GM12874 (cell line): ENCODE results near the gene ERC2.

ENCODE experiments used
- TF ChIP-seq, protein P1 (sequence below): IDR thresholded peaks from 2 replicates; pipeline ENCODE4 v1.5.1; 2011; ENCODE audit warnings: low read depth, mild to moderate bottlenecking, control low read depth, low read length, moderate library complexity; ENCODE audit not compliant: insufficient read depth

Gene ERC2

DNA sequence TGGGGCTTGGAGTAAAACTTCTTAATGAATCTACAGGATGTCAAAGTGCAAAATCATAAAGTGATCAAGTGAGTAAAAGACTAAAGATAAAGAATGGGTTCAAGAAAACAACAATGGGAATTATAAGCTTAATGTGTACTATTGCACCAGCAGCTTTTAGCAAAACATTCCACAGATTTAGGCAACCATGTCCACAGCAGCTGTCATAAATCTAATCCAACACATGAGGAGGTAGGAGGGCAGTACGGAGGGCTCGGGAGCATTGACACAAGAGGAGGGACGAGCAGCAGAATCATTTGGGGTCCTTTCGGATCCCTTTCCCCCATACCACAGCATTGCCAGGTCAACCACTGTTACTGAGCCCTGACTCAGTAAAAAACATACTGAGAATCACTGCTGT, 516.9 kb downstream of the ERC2 start:
- TF ChIP-seq, protein P1, sequence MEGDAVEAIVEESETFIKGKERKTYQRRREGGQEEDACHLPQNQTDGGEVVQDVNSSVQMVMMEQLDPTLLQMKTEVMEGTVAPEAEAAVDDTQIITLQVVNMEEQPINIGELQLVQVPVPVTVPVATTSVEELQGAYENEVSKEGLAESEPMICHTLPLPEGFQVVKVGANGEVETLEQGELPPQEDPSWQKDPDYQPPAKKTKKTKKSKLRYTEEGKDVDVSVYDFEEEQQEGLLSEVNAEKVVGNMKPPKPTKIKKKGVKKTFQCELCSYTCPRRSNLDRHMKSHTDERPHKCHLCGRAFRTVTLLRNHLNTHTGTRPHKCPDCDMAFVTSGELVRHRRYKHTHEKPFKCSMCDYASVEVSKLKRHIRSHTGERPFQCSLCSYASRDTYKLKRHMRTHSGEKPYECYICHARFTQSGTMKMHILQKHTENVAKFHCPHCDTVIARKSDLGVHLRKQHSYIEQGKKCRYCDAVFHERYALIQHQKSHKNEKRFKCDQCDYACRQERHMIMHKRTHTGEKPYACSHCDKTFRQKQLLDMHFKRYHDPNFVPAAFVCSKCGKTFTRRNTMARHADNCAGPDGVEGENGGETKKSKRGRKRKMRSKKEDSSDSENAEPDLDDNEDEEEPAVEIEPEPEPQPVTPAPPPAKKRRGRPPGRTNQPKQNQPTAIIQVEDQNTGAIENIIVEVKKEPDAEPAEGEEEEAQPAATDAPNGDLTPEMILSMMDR: no peak

DNA sequence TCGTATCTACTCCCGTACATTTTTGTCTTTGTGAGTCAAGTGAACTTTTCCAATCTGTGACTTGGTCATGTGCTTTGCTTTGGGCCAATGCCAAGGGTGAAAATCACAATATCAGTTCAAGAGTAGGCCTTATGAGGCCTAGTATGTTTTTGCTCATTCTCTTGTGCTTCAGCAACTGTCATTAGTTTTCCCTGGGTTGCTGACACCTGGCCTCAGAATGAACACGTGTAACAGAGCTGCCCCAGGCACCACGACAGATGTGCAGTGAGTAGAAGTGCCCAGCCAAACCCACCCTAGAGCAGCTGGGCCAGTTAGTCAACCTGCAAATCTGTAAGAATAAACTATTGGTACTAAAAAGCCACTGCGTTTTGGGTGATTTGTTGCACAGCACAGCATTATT, 520.9 kb downstream of the ERC2 start:
- TF ChIP-seq, protein P1: no peak

DNA sequence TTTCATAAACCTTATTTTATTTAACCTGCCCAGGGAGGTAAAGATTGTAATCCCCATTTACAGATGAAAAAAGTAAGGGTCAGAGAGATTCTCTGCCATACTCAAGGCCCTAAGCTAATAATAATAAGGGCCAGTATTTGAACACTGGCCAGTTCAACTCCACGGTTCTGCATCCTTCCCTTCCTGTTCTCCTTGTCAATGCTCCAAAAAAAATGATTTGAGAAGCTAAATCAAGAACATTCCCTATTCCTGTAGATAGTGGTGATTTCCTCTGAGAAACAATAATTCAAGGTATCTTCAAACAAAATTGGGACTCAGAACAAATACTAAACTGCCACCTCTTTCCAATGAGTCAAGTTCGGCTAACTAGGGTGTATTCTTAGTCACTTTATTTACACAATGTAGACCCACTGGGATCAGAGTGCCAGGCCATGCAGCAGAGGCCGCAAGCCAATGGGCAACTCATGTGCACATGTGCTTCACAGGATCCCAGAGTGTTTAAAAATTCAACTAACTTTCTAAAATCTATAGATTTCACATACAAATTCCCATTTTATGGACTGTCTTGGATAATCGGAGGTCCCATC, 521.6 kb downstream of the ERC2 start:
- TF ChIP-seq, protein P1: no peak

DNA sequence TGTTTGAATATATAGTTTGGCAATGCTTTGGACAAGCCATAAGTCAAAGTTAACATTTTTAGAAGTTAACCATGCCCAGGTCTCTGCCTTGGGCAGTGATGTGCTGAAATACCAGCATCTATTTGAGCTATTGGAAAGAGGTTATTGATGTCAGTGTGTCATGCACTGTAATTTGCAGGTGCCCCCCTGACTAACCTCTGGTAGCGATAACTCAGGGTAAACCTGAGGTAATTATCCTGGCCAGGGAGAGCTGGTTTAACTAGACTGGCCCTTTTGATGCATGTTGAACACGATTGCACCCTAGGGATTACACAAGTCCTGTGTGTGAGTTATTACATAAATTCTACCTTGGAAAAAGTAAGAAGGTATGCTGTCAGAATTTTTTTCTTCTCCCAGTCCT, 525.4 kb downstream of the ERC2 start:
- TF ChIP-seq, protein P1: no peak

DNA sequence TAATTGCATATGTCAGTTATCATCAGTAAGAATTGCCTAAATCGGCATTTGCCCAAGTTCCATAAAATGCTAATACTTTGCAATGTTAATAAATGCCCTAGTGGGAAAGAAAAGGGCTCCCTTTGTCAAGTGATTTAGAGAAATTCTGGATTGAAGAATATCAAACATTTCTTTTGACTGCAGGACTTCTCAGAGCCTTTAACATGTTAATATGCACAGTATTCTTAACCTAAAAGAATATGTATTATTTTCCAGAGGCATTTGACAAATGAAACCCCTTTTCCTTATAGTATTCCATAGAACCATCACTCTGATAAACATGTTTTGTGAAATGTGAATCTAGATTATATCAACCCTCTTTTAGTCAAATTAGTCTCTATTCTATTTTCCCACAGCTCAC, 529.0 kb downstream of the ERC2 start:
- TF ChIP-seq, protein P1: no peak

DNA sequence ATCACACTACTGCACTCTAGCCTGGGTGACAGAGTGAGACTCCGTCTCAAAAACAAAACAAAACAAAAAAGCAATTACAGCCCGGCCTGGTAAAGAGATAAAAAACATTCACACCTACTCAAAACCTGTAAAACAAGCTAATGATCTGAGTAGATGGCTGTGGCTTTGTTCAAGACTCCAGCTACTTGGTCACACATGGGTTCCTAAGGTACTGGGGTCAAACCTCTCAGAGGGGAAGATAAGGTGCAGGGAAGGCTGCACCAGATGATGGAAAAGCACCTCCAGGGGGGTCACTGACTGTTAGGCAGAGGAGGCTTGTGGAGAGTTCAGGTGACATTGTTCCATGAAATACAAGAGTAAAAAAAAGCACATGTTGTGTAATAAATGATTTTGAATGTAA, 531.0 kb downstream of the ERC2 start:
- TF ChIP-seq, protein P1: no peak

DNA sequence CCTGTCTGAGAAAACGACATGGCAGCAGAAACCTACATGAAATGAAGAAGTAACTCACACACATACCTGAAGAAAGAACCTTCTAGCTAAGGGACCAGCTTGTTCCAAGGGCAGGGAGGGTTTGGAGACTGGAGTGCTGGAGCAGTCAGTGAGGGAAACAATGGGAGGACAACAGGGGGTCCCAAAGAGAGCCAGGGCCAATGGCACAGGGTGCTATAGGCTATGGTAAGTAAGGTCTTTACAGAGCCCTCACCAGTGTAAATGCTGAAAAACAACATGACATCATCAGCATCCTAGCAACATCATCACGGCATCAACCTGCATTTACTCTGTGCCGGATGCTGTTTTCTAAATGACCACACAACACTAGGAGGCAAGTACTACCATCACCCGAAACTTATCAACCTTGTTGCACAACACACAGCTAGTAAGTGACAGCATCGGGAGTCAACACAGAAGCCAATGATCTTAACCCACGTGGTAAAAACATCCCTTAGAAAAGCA, 531.7 kb downstream of the ERC2 start:
- TF ChIP-seq, protein P1: no peak

DNA sequence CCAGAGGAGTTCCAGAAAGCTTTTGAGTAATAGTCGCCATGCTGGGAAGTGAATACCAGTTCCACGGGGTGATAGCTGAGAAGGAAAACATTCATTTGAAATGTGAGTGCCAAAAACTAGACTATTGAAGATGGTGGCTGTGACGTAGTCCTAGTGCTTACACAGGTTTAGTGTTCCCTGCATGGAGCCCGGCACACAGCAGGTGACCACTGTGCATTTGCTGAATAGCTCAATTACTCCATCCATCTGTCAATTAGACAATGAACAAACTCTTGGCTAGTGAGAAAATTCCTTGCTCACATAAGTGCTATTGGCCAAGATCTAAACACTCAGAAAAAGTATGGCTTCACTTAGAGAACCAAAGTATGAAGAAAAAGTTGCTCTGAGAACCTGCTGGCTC, 533.0 kb downstream of the ERC2 start:
- TF ChIP-seq, protein P1: no peak
